Adrenal gland (tissue), 12 donors: ENCODE measurements around the gene ZKSCAN7. TPM values are rescaled to one million over a fixed set of nuclear protein-coding genes. Genes with fewer than 3 reads are reported as not detected.
A peak's percentile ranks its signal among the peaks of the same experiment; 100 is the strongest.

Experiments
- DNase-seq, 7 donors: peaks; one replicate each; pipeline ENCODE4 v3.0.0-alpha.2; 2019 to 2020
- H3K27ac ChIP-seq, 5 donors: fragments of 200-600 bp; sonication (generic) in 4 of 5; 1 replicate in 3 of 5; 2 replicates in 2 of 5; pipeline versions ENCODE4 v1.5.1 to v1.8.0; 2016 to 2020; ENCODE audit warnings: mild to moderate bottlenecking in 1 of 5
- H3K27me3 ChIP-seq: fragments of 200-600 bp; 2 replicates; pipeline ENCODE4 v1.8.0; 2021
- H3K36me3 ChIP-seq, 2 donors: fragments of 200-600 bp; replicated peaks in 1 of 2; 1 replicate in 1 of 2; 2 replicates in 1 of 2; pipeline versions ENCODE4 v1.5.1 to v1.8.0; 2018 to 2022
- H3K4me1 ChIP-seq, 2 donors: fragments of 200-600 bp; replicated peaks in 1 of 2; 1 replicate in 1 of 2; 2 replicates in 1 of 2; pipeline versions ENCODE4 v1.5.1 to v1.8.0; 2018 to 2021
- H3K4me3 ChIP-seq, 4 donors: fragments of 200-600 bp; sonication (generic) in 3 of 4; one replicate each; pipeline ENCODE4 v1.5.1; 2016 to 2018
- H3K9me3 ChIP-seq, 3 donors: fragments of 200-600 bp; sonication (generic) in 1 of 3; replicated peaks in 1 of 3; 1 replicate in 2 of 3; 2 replicates in 1 of 3; pipeline versions ENCODE4 v1.5.1 to v1.8.0; 2016 to 2021
- POLR2A ChIP-seq, 2 donors: fragments of 450-650 bp; IDR thresholded peaks; one replicate each; pipeline ENCODE4 v1.6.1; 2017; ENCODE audit warnings: antibody characterized with exemption in 2 of 2, mild to moderate bottlenecking in 2 of 2, moderate library complexity in 1 of 2
- WGBS, 4 donors: extraction: QIAGEN DNeasy Blood & Tissue Kit in 2 of 4; methylation state at CpG; one replicate each; pipeline versions ENCODE4 v1.1.5 to v1.1.7; 2013 to 2017; 5-methylcytosine and 5-hydroxymethylcytosine counted together
- intact Hi-C, 2 donors: fragments of 100-400 bp; cut with DNase I; formaldehyde crosslinking; loops; one replicate each; pipeline versions ENCODE4 v1.14.1 to v1.15.0; 2022 to 2023
- polyA plus RNA-seq, 3 donors: library from polyadenylated mRNA; stranded (reverse); fragments of 200-250 nt in 2 of 3; fragments of 350-450 nt in 1 of 3; fragmentation: Illumina TruSeq in 1 of 3; extraction: RNeasy Lipid Tissue Mini Kit (QIAGEN cat#74804) in 1 of 3; gene quantifications; one replicate each; pipeline ENCODE4 v1.2.3, GENCODE V29; 2013 to 2014
- total RNA-seq, 9 donors: library from RNA; depleted of rRNA in 4 of 9; stranded (reverse); fragments of >200 nt in 4 of 9; fragments of 120-200 nt in 1 of 9; fragmentation: NEBNext Ultra II Directional in 1 of 9; extraction: Animal tissue kit (Norgen Biotek cat#: 25700) in 1 of 9; gene quantifications; one replicate each; pipeline versions ENCODE4 v1.1.0 to v1.2.4, GENCODE V29; 2013 to 2023
- TF ChIP-seq, protein P1 (sequence below), 6 experiments: fragments of 450-650 bp in 4 of 6; fragments of 200-600 bp in 2 of 6; sonication (generic) in 1 of 6; IDR thresholded peaks; 1 replicate in 5 of 6; 2 replicates in 1 of 6; pipeline versions ENCODE4 v1.5.1 to v1.8.0; 2016 to 2021; ENCODE audit warnings: antibody characterized with exemption in 6 of 6, mild to moderate bottlenecking in 2 of 6, moderate library complexity in 1 of 6
- donor health status: healthy with polysubstance abuse.
- donor health status: Bipolar disorder and iron deficiency.
- donor health status: DM: yes; HTN: yes; CAD: no.
- donor health status: DM: no; HTN: no; CAD: no.
- donor health status: DM: no; HTN: no; CAD: no.
- donor health status: DM: yes; HTN: yes; CAD: no.

Gene ZKSCAN7
- total and polyA plus RNA-seq, 12 donors: 1.9 to 11.2 (median 5.3) TPM

DNA sequence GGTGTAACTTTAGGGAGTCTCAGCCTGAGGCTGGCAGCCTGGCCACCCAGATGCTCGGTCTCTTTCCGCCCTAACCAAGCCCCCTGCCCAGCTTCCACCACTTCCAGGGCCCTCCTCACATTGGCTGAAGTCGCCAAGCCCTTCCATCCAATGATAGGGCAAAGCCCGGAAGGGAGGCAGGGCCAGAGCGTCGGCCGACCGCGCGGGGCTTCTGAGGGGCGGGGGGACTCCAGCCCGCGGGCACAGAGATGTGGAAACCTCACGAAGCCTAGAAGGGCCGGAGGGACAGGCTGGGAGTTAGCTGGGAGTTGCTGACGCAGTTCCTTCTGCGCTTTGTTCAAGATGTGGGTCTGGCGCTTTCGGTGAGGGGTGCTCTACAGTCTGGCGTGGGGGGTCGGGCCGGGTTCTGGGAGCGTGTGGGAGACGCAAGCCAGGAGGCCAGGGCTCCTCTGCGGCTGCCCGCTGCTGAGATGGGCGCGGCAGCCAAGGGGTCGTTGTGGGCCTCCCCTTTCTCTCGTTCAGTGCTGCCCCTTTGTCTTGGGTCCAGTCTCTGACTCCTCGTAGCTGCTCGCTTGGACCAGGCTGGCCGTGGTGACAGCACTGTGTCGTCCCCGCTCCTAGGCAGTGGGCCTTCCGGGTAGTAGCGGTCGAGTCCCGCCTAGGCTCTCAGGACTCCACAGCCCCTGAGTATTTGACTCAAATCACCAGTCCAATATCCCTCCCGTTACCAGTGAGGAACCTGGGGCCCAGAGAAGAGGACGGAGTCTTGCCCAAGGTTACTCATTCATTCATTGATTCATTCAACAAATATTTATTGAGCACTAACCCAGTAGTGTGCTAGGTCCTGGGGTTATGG lies 29.9 kb downstream of the ZKSCAN7 start, which contains the start of gene ZNF660:
TSS of gene ZNF660 (plus strand) at position 319 of the 856 bp plus-strand sequence. CDS start 9,230 bp downstream, outside the sequence.
- H3K27me3 ChIP-seq: no peaks in the 10 kb centered on the region
- intact Hi-C loops: no loop called here
- H3K4me1 ChIP-seq: peaks cover 4 to 5% of the 10 kb centered on the region in 2 donors
- H3K4me3 ChIP-seq: peak within 1 kb of the TSS in 3 of 4 donors; percentile 38 to 70 (median 61)
- TF ChIP-seq, protein P1, sequence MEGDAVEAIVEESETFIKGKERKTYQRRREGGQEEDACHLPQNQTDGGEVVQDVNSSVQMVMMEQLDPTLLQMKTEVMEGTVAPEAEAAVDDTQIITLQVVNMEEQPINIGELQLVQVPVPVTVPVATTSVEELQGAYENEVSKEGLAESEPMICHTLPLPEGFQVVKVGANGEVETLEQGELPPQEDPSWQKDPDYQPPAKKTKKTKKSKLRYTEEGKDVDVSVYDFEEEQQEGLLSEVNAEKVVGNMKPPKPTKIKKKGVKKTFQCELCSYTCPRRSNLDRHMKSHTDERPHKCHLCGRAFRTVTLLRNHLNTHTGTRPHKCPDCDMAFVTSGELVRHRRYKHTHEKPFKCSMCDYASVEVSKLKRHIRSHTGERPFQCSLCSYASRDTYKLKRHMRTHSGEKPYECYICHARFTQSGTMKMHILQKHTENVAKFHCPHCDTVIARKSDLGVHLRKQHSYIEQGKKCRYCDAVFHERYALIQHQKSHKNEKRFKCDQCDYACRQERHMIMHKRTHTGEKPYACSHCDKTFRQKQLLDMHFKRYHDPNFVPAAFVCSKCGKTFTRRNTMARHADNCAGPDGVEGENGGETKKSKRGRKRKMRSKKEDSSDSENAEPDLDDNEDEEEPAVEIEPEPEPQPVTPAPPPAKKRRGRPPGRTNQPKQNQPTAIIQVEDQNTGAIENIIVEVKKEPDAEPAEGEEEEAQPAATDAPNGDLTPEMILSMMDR (IDR thresholded peaks at IDR 0.05): no peak
- peak; percentile 30 to 52 for TF ChIP-seq POLR2A (IDR thresholded peaks at IDR 0.05)
- no peaks in the 10 kb centered on the region for H3K9me3 ChIP-seq
- peak; percentile 41 to 81 (median 55) for DNase-seq
- peak within 1 kb of the TSS in 3 of 5 donors; percentile 68 to 77 (median 73) for H3K27ac ChIP-seq
- 0 to 1% (median 1%) methylated on average over 10 to 41 of the region's 41 CpGs for WGBS, 4 donors
- no peaks in the 10 kb centered on the region for H3K36me3 ChIP-seq

DNA sequence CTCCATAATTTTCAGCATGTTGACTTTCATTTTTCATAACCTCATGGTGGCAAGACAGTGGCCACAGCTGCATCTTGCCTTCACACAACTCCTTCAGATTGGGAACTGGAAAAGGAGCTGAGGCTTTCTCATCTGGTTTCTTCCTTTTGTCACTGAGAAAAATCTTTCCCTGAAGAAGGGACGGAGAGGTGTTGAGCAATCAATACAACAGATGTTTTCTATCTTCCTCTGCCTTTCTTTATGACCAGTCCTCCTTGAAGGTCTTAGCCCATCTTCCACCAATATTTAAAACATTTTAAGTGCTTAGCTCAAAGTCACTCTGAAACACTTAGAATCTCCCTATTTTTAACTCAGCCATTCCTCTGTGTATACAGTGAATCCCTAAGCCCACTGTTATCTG lies 41.6 kb downstream of the ZKSCAN7 start:
- intact Hi-C loops: no loop called here
- H3K4me1 ChIP-seq: no peaks in the 10 kb centered on the region
- H3K27ac ChIP-seq: no peak overlapping the region
- H3K36me3 ChIP-seq: no peaks in the 10 kb centered on the region
- H3K9me3 ChIP-seq: peaks cover 0 to 12% (median 8%) of the 10 kb centered on the region in 3 donors
- no peak for TF ChIP-seq POLR2A (IDR thresholded peaks at IDR 0.05)
- TF ChIP-seq, protein P1 (IDR thresholded peaks at IDR 0.05): no peak
- H3K4me3 ChIP-seq: no peak overlapping the region
- WGBS, 4 donors: 70 to 85% (median 75%) methylated on average over 1 of the region's 1 CpG
- DNase-seq: no peak
- no peaks in the 10 kb centered on the region for H3K27me3 ChIP-seq

DNA sequence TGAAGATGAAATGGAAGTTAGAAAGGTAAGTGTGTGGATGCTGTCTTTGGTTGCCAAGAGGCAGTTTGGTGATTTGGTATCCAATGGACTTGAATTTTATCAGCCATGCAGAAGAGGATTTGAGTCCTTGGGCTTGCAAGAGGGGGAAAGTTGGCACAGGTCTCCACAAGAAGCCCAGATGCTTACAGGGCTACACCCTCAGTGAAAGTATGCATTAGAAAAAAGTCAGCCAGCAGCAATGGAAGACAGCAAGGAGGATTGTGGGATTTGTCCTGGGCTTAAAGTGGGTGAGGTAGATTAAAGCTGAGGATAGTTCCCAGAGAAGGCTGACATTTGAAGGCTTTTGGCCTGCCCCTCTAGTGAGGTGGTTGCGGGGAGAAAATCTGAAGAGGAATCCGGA lies 46.8 kb downstream of the ZKSCAN7 start:
- H3K27ac ChIP-seq: no peak overlapping the region
- no peaks in the 10 kb centered on the region for H3K27me3 ChIP-seq
- no peaks in the 10 kb centered on the region for H3K4me1 ChIP-seq
- no peak overlapping the region for H3K4me3 ChIP-seq
- WGBS, 4 donors: 96 to 99% (median 97%) methylated on average over 2 of the region's 2 CpGs
- no peaks in the 10 kb centered on the region for H3K9me3 ChIP-seq
- no peak for DNase-seq
- TF ChIP-seq, protein P1 (IDR thresholded peaks at IDR 0.05): no peak
- TF ChIP-seq POLR2A (IDR thresholded peaks at IDR 0.05): no peak
- intact Hi-C loops: no loop called here
- H3K36me3 ChIP-seq: no peaks in the 10 kb centered on the region

DNA sequence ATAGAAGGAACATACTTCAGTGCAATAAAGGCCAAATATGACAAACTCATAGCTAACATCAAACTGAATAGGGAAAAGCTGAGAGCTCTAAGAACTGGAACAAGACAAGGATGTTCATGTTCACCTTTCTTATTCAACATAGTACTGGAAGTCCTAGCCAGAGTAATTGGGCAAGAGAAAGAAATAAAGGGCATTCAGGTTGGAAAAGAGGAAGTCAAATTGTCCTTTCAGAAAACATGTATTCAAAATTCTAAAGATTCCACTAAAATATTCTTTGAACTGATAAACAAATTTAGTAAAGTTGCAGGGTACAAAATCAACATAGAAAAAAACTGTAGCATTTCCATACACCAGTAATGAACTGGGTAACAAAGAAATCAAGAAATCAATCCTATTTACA lies 57.7 kb downstream of the ZKSCAN7 start:
- no peak overlapping the region for H3K4me3 ChIP-seq

More for the DNA sequence above, 57.7 kb downstream of the ZKSCAN7 start:
- intact Hi-C loops: no loop called here
- H3K36me3 ChIP-seq: no peaks in the 10 kb centered on the region
- H3K27me3 ChIP-seq: no peaks in the 10 kb centered on the region
- no peak overlapping the region for H3K27ac ChIP-seq
- H3K9me3 ChIP-seq: no peaks in the 10 kb centered on the region
- H3K4me1 ChIP-seq: no peaks in the 10 kb centered on the region
- no peak for DNase-seq
- TF ChIP-seq POLR2A (IDR thresholded peaks at IDR 0.05): no peak
- TF ChIP-seq, protein P1 (IDR thresholded peaks at IDR 0.05): no peak

Other genes with a start within 250 kb of the ZKSCAN7 start
- gene TCAIM, start 216.4 kb upstream of the ZKSCAN7 start, total RNA-seq: 10 to 100 TPM; 22.3 to 51.9 (median 32.3) TPM
- 10 to 100 TPM; 11.8 to 31.5 (median 14.3) TPM for gene TCAIM, start 216.4 kb upstream of the ZKSCAN7 start, polyA plus RNA-seq
- gene ZNF445, start 77.5 kb upstream of the ZKSCAN7 start, total RNA-seq: 10 to 100 TPM in 4 of 9 donors, 1 to 10 TPM in 5; 5.8 to 21.1 (median 10.0) TPM
- gene ZNF445, start 77.5 kb upstream of the ZKSCAN7 start, polyA plus RNA-seq: 1 to 10 TPM; 2.6 to 6.1 (median 4.7) TPM
- 10 to 100 TPM in 1 of 9 donors, 1 to 10 TPM in 7, under 1 TPM in 1; 0.83 to 14.4 (median 3.1) TPM for gene ZNF660, start 29.8 kb downstream of the ZKSCAN7 start, total RNA-seq
- gene ZNF660, start 29.8 kb downstream of the ZKSCAN7 start, polyA plus RNA-seq: 1 to 10 TPM; 1.3 to 1.9 (median 1.4) TPM
- gene ZNF197, start 69.8 kb downstream of the ZKSCAN7 start, total RNA-seq: 10 to 100 TPM in 8 of 9 donors, 1 to 10 TPM in 1; 7.2 to 23.9 (median 14.2) TPM
- gene ZNF197, start 69.8 kb downstream of the ZKSCAN7 start, polyA plus RNA-seq: 10 to 100 TPM in 2 of 3 donors, 1 to 10 TPM in 1; 9.4 to 17.5 (median 13.0) TPM
- 10 to 100 TPM in 3 of 9 donors, 1 to 10 TPM in 6; 2.8 to 13.7 (median 6.9) TPM for gene ZNF35, start 93.5 kb downstream of the ZKSCAN7 start, total RNA-seq
- 1 to 10 TPM; 3.5 to 7.4 (median 4.5) TPM for gene ZNF35, start 93.5 kb downstream of the ZKSCAN7 start, polyA plus RNA-seq
- gene ZNF502, start 157.5 kb downstream of the ZKSCAN7 start, total RNA-seq: 10 to 100 TPM in 1 of 9 donors, 1 to 10 TPM in 8; 2.7 to 10.2 (median 5.6) TPM
- 1 to 10 TPM; 4.1 to 9.0 (median 5.6) TPM for gene ZNF502, start 157.5 kb downstream of the ZKSCAN7 start, polyA plus RNA-seq
- 1 to 10 TPM in 8 of 9 donors, under 1 TPM in 1; 0.06 to 4.6 (median 2.1) TPM for gene ZNF501, start 174.4 kb downstream of the ZKSCAN7 start, total RNA-seq
- gene ZNF501, start 174.4 kb downstream of the ZKSCAN7 start, polyA plus RNA-seq: 1 to 10 TPM in 2 of 3 donors, under 1 TPM in 1; 0.74 to 2.0 (median 1.6) TPM
- 10 to 100 TPM; 15.7 to 43.6 (median 26.3) TPM for gene KIAA1143, start 206.4 kb downstream of the ZKSCAN7 start, total RNA-seq
- 10 to 100 TPM in 1 of 3 donors, 1 to 10 TPM in 2; 6.7 to 55.1 (median 6.7) TPM for gene KIAA1143, start 206.4 kb downstream of the ZKSCAN7 start, polyA plus RNA-seq
- 10 to 100 TPM in 1 of 9 donors, 1 to 10 TPM in 2, under 1 TPM in 6; 0.42 to 10.2 (median 0.69) TPM for gene KIF15, start 206.6 kb downstream of the ZKSCAN7 start, total RNA-seq
- gene KIF15, start 206.6 kb downstream of the ZKSCAN7 start, polyA plus RNA-seq: 1 to 10 TPM in 1 of 3 donors, under 1 TPM in 2; 0.20 to 1.6 (median 0.24) TPM